ENCODE measurements around the gene FHOD3.

The FHOD3 gene

DNA sequence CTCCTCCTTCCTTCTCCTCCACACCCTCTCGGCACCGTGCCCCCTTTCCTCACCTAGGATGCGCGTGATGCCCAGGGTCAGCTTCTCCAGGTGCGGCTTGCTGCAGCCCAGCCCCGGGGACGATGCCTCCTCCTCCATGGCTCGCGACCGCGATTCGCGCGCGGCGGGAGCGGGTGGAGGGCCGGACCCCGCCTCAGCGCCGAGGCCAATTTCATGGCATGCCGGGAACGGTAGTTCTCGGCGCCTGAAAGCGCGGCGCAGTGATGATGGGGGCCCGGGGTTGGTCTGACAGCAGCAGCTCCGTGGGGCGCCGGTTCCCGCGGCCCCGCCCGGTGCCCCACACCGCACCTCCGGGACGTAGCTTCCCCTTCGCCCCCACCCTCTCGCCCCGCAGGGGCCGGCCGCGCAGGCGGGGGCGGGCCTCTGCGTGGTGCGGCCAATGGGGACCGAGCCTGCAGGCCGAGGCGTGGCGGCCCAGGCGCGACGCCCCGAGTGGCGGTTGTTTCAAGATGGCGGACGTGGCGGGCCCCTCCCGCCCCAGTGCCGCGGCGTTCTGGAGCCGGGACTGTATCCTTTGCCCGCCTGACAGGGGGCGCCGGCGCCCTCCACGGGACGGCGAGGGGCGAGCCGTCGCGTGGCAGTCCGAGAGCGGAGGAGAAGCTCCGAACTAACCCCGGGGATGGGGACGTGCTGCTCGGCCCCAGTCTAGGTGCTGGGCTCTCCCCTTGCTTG is 531.3 kb downstream of the FHOD3 start, which contains the start of the genes KIAA1328 and TPGS2 (continued):
- no peak for TF ChIP-seq ZNF132 (tag by site-specific recombination; IDR thresholded peaks at IDR 0.05; ENCODE audit: borderline replicate concordance)
- TF ChIP-seq ZNF473 (tag by site-specific recombination; IDR thresholded peaks at IDR 0.05): no peak
- TF ChIP-seq ZFP37 (tag by site-specific recombination; IDR thresholded peaks at IDR 0.05): peak; percentile 77
- TF ChIP-seq, protein P1, sequence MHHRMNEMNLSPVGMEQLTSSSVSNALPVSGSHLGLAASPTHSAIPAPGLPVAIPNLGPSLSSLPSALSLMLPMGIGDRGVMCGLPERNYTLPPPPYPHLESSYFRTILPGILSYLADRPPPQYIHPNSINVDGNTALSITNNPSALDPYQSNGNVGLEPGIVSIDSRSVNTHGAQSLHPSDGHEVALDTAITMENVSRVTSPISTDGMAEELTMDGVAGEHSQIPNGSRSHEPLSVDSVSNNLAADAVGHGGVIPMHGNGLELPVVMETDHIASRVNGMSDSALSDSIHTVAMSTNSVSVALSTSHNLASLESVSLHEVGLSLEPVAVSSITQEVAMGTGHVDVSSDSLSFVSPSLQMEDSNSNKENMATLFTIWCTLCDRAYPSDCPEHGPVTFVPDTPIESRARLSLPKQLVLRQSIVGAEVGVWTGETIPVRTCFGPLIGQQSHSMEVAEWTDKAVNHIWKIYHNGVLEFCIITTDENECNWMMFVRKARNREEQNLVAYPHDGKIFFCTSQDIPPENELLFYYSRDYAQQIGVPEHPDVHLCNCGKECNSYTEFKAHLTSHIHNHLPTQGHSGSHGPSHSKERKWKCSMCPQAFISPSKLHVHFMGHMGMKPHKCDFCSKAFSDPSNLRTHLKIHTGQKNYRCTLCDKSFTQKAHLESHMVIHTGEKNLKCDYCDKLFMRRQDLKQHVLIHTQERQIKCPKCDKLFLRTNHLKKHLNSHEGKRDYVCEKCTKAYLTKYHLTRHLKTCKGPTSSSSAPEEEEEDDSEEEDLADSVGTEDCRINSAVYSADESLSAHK (tag by site-specific recombination; IDR thresholded peaks at IDR 0.05): no peak
- TF ChIP-seq ZNF660 (tag by site-specific recombination; IDR thresholded peaks at IDR 0.05): peak; percentile 57; the same call in 1 of the 2 replicates
- TF ChIP-seq, protein P2, sequence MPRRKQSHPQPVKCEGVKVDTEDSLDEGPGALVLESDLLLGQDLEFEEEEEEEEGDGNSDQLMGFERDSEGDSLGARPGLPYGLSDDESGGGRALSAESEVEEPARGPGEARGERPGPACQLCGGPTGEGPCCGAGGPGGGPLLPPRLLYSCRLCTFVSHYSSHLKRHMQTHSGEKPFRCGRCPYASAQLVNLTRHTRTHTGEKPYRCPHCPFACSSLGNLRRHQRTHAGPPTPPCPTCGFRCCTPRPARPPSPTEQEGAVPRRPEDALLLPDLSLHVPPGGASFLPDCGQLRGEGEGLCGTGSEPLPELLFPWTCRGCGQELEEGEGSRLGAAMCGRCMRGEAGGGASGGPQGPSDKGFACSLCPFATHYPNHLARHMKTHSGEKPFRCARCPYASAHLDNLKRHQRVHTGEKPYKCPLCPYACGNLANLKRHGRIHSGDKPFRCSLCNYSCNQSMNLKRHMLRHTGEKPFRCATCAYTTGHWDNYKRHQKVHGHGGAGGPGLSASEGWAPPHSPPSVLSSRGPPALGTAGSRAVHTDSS (tag by site-specific recombination; IDR thresholded peaks at IDR 0.05): no peak
- TF ChIP-seq TCF7L2 (IDR thresholded peaks at IDR 0.05; ENCODE audit: borderline replicate concordance, low read depth, low read length): no peak
- TF ChIP-seq ZNF560 (tag by site-specific recombination; IDR thresholded peaks at IDR 0.05; ENCODE audit: borderline replicate concordance): no peak
- TF ChIP-seq SCRT1 (tag by site-specific recombination; IDR thresholded peaks at IDR 0.05; ENCODE audit: borderline replicate concordance): no peak
- TF ChIP-seq ZNF138 (tag by site-specific recombination; IDR thresholded peaks at IDR 0.05; ENCODE audit: borderline replicate concordance): no peak
- TF ChIP-seq YY2 (tag by site-specific recombination; IDR thresholded peaks at IDR 0.05): peak; percentile 57
- TF ChIP-seq ZSCAN23 (tag by site-specific recombination; IDR thresholded peaks at IDR 0.05): no peak
- TF ChIP-seq, protein P3, sequence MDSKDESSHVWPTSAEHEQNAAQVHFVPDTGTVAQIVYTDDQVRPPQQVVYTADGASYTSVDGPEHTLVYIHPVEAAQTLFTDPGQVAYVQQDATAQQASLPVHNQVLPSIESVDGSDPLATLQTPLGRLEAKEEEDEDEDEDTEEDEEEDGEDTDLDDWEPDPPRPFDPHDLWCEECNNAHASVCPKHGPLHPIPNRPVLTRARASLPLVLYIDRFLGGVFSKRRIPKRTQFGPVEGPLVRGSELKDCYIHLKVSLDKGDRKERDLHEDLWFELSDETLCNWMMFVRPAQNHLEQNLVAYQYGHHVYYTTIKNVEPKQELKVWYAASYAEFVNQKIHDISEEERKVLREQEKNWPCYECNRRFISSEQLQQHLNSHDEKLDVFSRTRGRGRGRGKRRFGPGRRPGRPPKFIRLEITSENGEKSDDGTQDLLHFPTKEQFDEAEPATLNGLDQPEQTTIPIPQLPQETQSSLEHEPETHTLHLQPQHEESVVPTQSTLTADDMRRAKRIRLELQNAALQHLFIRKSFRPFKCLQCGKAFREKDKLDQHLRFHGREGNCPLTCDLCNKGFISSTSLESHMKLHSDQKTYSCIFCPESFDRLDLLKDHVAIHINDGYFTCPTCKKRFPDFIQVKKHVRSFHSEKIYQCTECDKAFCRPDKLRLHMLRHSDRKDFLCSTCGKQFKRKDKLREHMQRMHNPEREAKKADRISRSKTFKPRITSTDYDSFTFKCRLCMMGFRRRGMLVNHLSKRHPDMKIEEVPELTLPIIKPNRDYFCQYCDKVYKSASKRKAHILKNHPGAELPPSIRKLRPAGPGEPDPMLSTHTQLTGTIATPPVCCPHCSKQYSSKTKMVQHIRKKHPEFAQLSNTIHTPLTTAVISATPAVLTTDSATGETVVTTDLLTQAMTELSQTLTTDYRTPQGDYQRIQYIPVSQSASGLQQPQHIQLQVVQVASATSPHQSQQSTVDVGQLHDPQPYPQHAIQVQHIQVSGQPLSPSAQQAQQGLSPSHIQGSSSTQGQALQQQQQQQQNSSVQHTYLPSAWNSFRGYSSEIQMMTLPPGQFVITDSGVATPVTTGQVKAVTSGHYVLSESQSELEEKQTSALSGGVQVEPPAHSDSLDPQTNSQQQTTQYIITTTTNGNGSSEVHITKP (tag by site-specific recombination; IDR thresholded peaks at IDR 0.05): peak; percentile 64
- TF ChIP-seq ZFP3 (tag by site-specific recombination; IDR thresholded peaks at IDR 0.05; ENCODE audit: low read depth): no peak
- no peak for TF ChIP-seq OSR2 (tag by site-specific recombination; IDR thresholded peaks at IDR 0.05)
- no peak for TF ChIP-seq HOXC10 (CRISPR knock-in tag; IDR thresholded peaks at IDR 0.05)
- no peak for TF ChIP-seq ZNF596 (tag by site-specific recombination; IDR thresholded peaks at IDR 0.05)
- no peak for TF ChIP-seq ZNF302 (tag by site-specific recombination; IDR thresholded peaks at IDR 0.05; ENCODE audit: low read depth)
- no peak; the same call in 1 of the 2 replicates for TF ChIP-seq ZNF133 (tag by site-specific recombination; IDR thresholded peaks at IDR 0.05)
- TF ChIP-seq, protein P4, sequence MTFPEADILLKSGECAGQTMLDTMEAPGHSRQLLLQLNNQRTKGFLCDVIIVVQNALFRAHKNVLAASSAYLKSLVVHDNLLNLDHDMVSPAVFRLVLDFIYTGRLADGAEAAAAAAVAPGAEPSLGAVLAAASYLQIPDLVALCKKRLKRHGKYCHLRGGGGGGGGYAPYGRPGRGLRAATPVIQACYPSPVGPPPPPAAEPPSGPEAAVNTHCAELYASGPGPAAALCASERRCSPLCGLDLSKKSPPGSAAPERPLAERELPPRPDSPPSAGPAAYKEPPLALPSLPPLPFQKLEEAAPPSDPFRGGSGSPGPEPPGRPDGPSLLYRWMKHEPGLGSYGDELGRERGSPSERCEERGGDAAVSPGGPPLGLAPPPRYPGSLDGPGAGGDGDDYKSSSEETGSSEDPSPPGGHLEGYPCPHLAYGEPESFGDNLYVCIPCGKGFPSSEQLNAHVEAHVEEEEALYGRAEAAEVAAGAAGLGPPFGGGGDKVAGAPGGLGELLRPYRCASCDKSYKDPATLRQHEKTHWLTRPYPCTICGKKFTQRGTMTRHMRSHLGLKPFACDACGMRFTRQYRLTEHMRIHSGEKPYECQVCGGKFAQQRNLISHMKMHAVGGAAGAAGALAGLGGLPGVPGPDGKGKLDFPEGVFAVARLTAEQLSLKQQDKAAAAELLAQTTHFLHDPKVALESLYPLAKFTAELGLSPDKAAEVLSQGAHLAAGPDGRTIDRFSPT (tag by site-specific recombination; IDR thresholded peaks at IDR 0.05): no peak
- TF ChIP-seq ZNF549 (tag by site-specific recombination; IDR thresholded peaks at IDR 0.05): 0 out of 2 replicates have a peak, but pooled peaks have one; percentile 17
- no peak for TF ChIP-seq ZNF571 (tag by site-specific recombination; IDR thresholded peaks at IDR 0.05)
- no peak for TF ChIP-seq ZNF677 (tag by site-specific recombination; IDR thresholded peaks at IDR 0.05)
- 0 out of 2 replicates have a peak, but pooled peaks have one; percentile 23 for TF ChIP-seq ZNF114 (tag by site-specific recombination; IDR thresholded peaks at IDR 0.05)
- TF ChIP-seq MZF1 (tag by site-specific recombination; IDR thresholded peaks at IDR 0.05; ENCODE audit: borderline replicate concordance): no peak
- TF ChIP-seq HOXD13 (CRISPR knock-in tag; IDR thresholded peaks at IDR 0.05; ENCODE audit: borderline replicate concordance): no peak
- no peak for TF ChIP-seq ZNF10 (tag by site-specific recombination; IDR thresholded peaks at IDR 0.05)
- no peak for TF ChIP-seq ZBTB1 (tag by site-specific recombination; IDR thresholded peaks at IDR 0.05)
- no peak for TF ChIP-seq ZNF670 (tag by site-specific recombination; IDR thresholded peaks at IDR 0.05; ENCODE audit: low read depth)
- peak; percentile 72; the same call in 1 of the 2 replicates for TF ChIP-seq KLF7 (tag by site-specific recombination; IDR thresholded peaks at IDR 0.05; ENCODE audit: borderline replicate concordance)
- no peak for TF ChIP-seq OVOL3 (tag by site-specific recombination; IDR thresholded peaks at IDR 0.05)
